Measurements from ENCODE around the gene NGDN. TPM values are rescaled to one million over a fixed set of nuclear protein-coding genes. Genes with fewer than 3 reads are reported as not detected.

The NGDN gene
- total RNA-seq, 1 donor from 2014 or later, result 17.2 TPM

- Histone ChIP-seq H3K36me3 (peaks cover 29% of the 10 kb centered on the region), H3K4me3 (no peak overlapping the region), H3K4me1 (peaks cover 49% of the 10 kb centered on the region), H3K27me3 (ENCODE audit: low read depth) (no peaks in the 10 kb centered on the region), H3K27ac (replicated peaks) (no peak overlapping the region), H3K9me3 (replicated peaks) (no peaks in the 10 kb centered on the region)
- intact Hi-C loops (cut with micrococcal nuclease), result no loop called here
- DNase-seq, result no peak
- no peak for TF ChIP-seq CTCF (IDR thresholded peaks at IDR 0.05; ENCODE audit: borderline replicate concordance)
Observed at GRCh38 chr14:23437133-23438100, 32.1 kb upstream of the NGDN start.

GRCh38 chr14:23438101-23438971, 31.2 kb upstream of the NGDN start:
- Histone ChIP-seq H3K27ac (replicated peaks) (no peak overlapping the region), H3K9me3 (replicated peaks) (no peaks in the 10 kb centered on the region), H3K27me3 (ENCODE audit: low read depth) (no peaks in the 10 kb centered on the region), H3K4me1 (peaks cover 49% of the 10 kb centered on the region), H3K4me3 (peak overlapping the region; percentile 46), H3K36me3 (peaks cover 20% of the 10 kb centered on the region)
- intact Hi-C loops (cut with micrococcal nuclease), result no loop called here
- peak; percentile 72 for DNase-seq
- no peak for TF ChIP-seq CTCF (IDR thresholded peaks at IDR 0.05; ENCODE audit: borderline replicate concordance)

- H3K27me3 ChIP-seq (ENCODE audit: low read depth), result no peaks in the 10 kb centered on the region
- no peak for TF ChIP-seq CTCF (IDR thresholded peaks at IDR 0.05; ENCODE audit: borderline replicate concordance)
- intact Hi-C loops (cut with micrococcal nuclease), result no loop called here
- peak overlapping the region; percentile 46 for H3K4me3 ChIP-seq
- H3K9me3 ChIP-seq (replicated peaks), result no peaks in the 10 kb centered on the region
- peaks cover 42% of the 10 kb centered on the region for H3K4me1 ChIP-seq
- peaks cover 11% of the 10 kb centered on the region for H3K36me3 ChIP-seq
- H3K27ac ChIP-seq (replicated peaks), result no peak overlapping the region
- DNase-seq, result no peak
Observed at GRCh38 chr14:23439107-23439835, 30.2 kb upstream of the NGDN start.

GRCh38 chr14:23441076-23441475, 28.4 kb upstream of the NGDN start:
- H3K9me3 ChIP-seq (replicated peaks), result no peaks in the 10 kb centered on the region
- H3K36me3 ChIP-seq, result no peaks in the 10 kb centered on the region
- H3K27me3 ChIP-seq (ENCODE audit: low read depth), result no peaks in the 10 kb centered on the region
- peaks cover 57% of the 10 kb centered on the region for H3K4me1 ChIP-seq
- no peak overlapping the region for H3K4me3 ChIP-seq
- intact Hi-C loops (cut with micrococcal nuclease), result no loop called here
- no peak overlapping the region for H3K27ac ChIP-seq (replicated peaks)
- TF ChIP-seq CTCF (IDR thresholded peaks at IDR 0.05; ENCODE audit: borderline replicate concordance), result no peak
- DNase-seq, result no peak
